ENCODE data around the gene RAB3GAP1. TPM values are rescaled to one million over a fixed set of nuclear protein-coding genes. Genes with fewer than 3 reads are reported as not detected.
"Not testable (repeated sequence)": the region's sequence is repeated elsewhere in the genome, so short reads cannot be mapped to it uniquely, and the experiment has no call there.

Gene RAB3GAP1
- total RNA-seq (2014; rRNA removed; shearing (Covaris generic)): 32.7 and 36.2 TPM in 2 replicates
- 17.8 and 25.8 TPM in 2 replicates for polyA plus RNA-seq (2015; cell fraction: cytosol; rRNA removed)
- 31.9 and 34.1 TPM in 2 replicates for polyA plus RNA-seq (2015; cell fraction: nucleus; rRNA removed)

DNA sequence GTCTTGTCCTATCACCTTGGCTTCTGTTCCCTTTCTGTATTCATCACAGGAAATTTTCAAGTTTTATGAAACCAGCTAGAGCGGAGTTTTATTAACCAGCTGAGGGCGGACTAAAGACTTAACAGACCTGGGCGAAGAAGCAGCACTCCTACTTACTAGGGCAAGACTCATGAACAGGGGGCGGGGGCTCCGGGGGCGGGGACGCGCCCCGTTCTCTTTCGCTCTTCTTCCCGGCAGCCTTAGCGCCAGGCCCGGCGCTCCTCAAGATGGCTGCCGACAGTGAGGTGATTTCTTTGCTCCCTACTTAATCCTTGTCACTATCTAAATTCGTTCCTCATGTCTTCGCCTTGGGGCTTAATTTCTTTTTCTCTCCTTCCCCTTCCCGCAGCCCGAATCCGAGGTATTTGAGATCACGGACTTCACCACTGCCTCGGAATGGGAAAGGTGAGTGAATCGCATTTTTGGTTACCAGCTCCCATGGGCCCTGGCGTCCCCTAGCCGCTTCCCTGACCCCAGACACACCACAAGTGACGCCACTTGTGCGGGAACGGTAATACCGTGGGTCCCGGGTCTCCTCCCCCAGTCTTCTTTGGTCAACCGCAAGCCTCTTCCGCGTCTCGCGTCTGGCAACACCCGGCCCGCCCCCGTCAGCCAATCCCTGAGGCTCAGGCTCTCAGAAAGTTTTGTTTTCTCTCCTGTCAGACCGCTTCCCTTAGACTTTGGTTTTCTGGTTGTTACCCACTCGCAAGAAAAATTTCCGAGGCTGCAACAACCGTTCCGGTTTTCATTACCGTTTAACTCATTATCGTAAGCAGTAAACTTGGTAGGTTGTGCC lies at the start of gene RAB3GAP1:
RAB3GAP1 (plus strand) TSS at position 251 of the 835 bp plus-strand sequence; CDS start at position 267, 16 bp downstream.
- peak; percentile 77 for DNase-seq (ENCODE audit: low read depth, low spot score)
- in situ Hi-C loops (cut with HindIII; ENCODE audit: low pct_unique_long_range_greater_than_20kb, low sequenced_read_pairs): no loop called here

- in situ Hi-C loops (cut with HindIII; ENCODE audit: low pct_unique_long_range_greater_than_20kb, low sequenced_read_pairs): no loop called here
- no peak for DNase-seq (ENCODE audit: low read depth, low spot score)
Observed at GRCh38 chr2:135002836-135003235, 49.3 kb upstream of the RAB3GAP1 start.

DNA sequence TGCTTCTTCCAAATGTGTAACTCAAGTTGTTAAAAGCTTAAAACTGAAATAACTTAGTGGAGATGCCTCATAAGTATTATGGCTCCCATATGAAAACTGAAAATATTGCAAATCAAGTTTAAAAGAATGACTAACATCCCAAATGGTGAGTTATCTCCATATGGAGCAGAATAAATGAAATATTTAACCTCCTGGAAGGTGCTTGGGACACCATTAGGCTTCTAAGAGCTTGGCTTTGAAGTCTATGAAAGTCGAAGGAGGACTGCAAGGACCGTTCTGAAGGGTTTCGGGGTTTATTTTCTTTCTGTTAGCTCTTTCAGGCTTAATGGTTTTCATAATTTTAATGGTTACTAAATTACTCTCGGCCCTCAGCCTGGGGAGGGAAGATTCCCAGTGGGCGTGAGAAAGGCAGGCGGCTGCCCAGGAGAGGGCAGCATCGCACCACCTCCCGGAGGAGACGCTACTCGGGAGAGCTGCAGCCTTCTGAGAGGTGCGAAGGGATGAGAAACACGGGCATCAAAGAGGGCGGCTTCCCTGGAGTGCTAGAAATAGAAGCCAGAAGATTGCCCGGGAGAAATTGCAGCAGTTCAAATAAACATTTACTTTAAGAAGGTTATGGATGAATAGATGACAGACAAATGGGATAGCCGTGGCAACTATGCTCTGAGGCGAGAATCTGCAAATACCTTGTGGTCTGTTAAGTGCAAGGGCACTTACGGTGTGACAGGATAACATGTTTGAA lies 47.9 kb upstream of the RAB3GAP1 start:
- peak; percentile 70 for DNase-seq (ENCODE audit: low read depth, low spot score)
- in situ Hi-C loops (cut with HindIII; ENCODE audit: low pct_unique_long_range_greater_than_20kb, low sequenced_read_pairs): no loop called here

GRCh38 chr2:135005753-135006152 lies 46.3 kb upstream of the RAB3GAP1 start:
- DNase-seq (ENCODE audit: low read depth, low spot score): no peak
- in situ Hi-C loops (cut with HindIII; ENCODE audit: low pct_unique_long_range_greater_than_20kb, low sequenced_read_pairs): no loop called here

- DNase-seq (ENCODE audit: low read depth, low spot score): no peak
- in situ Hi-C loops (cut with HindIII; ENCODE audit: low pct_unique_long_range_greater_than_20kb, low sequenced_read_pairs): no loop called here
Observed at GRCh38 chr2:135009339-135009738, 42.8 kb upstream of the RAB3GAP1 start.

DNA sequence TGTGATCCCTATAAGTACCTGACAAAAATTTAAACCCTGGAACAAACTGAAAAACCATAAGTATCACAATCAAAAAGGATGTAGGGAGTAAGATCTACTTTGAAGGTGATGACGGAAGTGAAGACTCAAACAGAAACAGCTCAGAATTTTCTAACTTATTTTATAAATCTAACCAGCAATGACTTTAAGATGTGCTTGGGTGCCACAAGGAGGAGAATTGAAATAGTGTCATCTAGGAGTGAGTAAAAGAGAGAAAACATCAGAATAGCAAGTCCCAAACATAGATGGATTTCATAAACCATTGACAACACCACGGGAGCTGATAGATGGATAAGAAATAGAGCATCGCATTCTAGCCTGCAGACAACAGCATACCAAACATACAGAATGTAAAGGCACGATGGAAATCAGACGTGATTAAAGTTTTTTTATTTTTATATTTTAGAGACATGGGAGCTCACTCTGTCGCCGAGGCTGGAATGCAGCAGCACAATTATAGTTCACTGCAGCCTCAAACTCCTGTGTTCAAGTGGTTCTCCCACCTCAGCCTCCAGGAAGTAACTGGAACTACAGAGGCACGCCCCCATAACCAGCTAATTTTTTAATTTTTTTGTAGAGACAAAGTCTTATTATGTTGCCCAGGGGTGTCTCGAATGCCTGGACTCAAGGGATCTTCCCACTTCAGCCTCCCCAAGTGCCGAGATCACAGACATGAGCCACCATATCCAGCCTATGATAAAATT lies 41.7 kb upstream of the RAB3GAP1 start:
- in situ Hi-C loops (cut with HindIII; ENCODE audit: low pct_unique_long_range_greater_than_20kb, low sequenced_read_pairs): no loop called here
- DNase-seq (ENCODE audit: low read depth, low spot score): no peak

DNA sequence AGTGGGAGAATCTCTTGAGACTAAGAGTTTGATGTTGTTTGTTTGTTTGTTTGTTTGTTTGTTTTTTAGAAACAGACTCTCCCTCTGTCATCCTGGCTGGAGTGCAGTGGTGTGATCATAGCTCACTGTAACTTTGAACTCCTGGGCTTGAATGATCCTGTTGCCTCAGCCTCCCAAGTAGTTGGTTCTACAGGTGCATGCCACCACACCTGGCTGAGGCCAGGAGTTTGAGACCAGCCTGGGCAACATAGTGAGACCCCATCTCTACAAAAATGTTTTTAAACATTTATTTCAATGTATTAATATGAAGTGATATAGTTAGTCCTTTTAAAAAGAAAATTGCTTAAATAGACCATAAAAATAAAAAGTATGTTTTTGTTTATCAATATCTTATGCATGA lies 40.5 kb upstream of the RAB3GAP1 start:
- in situ Hi-C loops (cut with HindIII; ENCODE audit: low pct_unique_long_range_greater_than_20kb, low sequenced_read_pairs): no loop called here
- no peak for DNase-seq (ENCODE audit: low read depth, low spot score)

- no peak for DNase-seq (ENCODE audit: low read depth, low spot score)
- in situ Hi-C loops (cut with HindIII; ENCODE audit: low pct_unique_long_range_greater_than_20kb, low sequenced_read_pairs): no loop called here
Observed at GRCh38 chr2:135021618-135022017, 30.5 kb upstream of the RAB3GAP1 start.

GRCh38 chr2:135022952-135023880 lies 28.9 kb upstream of the RAB3GAP1 start:
- no peak for DNase-seq (ENCODE audit: low read depth, low spot score)
- in situ Hi-C loops (cut with HindIII; ENCODE audit: low pct_unique_long_range_greater_than_20kb, low sequenced_read_pairs): no loop called here

GRCh38 chr2:135023886-135024485 lies 28.1 kb upstream of the RAB3GAP1 start:
- in situ Hi-C loops (cut with HindIII; ENCODE audit: low pct_unique_long_range_greater_than_20kb, low sequenced_read_pairs): no loop called here
- no peak for DNase-seq (ENCODE audit: low read depth, low spot score)

- DNase-seq (ENCODE audit: low read depth, low spot score): no peak
- in situ Hi-C loops (cut with HindIII; ENCODE audit: low pct_unique_long_range_greater_than_20kb, low sequenced_read_pairs): no loop called here
Observed at GRCh38 chr2:135029481-135030134, 22.5 kb upstream of the RAB3GAP1 start.

GRCh38 chr2:135030826-135031225 lies 21.3 kb upstream of the RAB3GAP1 start:
- in situ Hi-C loops (cut with HindIII; ENCODE audit: low pct_unique_long_range_greater_than_20kb, low sequenced_read_pairs): no loop called here
- no peak for DNase-seq (ENCODE audit: low read depth, low spot score)

DNA sequence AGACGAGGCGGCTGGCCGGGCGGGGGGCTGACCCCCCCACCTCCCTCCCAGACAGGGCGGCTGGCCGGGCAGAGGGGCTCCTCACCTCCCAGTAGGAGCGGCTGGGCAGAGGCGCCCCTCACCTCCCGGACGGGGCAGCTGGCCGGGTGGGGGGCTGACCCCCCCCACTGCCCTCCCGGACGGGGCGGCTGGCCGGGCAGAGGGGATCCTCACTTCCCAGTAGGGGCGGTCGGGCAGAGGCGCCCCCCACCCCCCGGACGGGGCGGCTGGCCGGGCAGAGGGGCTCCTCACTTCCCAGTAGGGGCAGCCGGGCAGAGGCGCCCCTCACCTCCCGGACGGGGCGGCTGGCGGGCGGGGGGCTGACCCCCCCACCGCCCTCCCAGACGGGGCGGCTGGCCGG lies 18.9 kb upstream of the RAB3GAP1 start:
- DNase-seq (ENCODE audit: low read depth, low spot score); in situ Hi-C loops (cut with HindIII; ENCODE audit: low pct_unique_long_range_greater_than_20kb, low sequenced_read_pairs): not testable (repeated sequence)

DNA sequence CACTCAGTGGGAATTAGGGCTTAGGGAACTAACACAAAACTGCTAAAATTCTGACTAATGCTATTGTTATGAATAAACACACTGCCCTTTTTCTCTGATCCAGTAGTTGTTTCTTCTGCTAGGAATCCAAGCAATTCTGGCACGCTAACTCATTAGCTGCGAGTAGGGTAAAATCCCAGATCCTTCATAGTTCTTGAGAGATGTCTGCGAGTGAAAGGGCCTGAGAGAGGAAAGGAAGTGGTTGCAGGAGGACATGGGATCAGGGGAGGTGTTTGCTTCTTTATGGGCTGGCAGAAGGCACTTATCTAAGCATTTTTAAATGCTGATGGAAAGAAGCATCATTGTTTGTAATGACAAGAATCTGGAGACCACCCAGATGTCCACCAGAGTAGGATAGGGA lies 14.3 kb upstream of the RAB3GAP1 start:
- in situ Hi-C loops (cut with HindIII; ENCODE audit: low pct_unique_long_range_greater_than_20kb, low sequenced_read_pairs): no loop called here
- DNase-seq (ENCODE audit: low read depth, low spot score): no peak

DNA sequence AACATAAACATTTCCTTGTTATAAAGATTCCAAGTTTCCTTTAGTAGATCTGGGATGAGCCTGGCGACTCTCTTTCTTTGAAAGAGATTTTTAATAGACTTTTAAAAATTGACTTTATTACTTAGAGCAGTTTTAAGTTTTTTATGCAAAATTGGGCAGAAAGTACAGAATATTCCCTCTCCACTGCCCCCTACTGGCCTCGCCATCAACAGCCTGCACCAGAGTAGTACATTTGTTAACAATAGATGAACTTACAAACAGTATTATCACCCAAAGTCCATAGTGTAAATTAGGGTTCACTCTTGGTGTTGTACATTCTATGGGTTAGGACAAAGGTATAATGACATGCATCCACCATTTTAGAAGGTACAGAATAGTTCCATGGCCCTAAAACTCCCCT lies 8.7 kb upstream of the RAB3GAP1 start:
- DNase-seq (ENCODE audit: low read depth, low spot score): no peak
- in situ Hi-C loops (cut with HindIII; ENCODE audit: low pct_unique_long_range_greater_than_20kb, low sequenced_read_pairs): no loop called here

DNA sequence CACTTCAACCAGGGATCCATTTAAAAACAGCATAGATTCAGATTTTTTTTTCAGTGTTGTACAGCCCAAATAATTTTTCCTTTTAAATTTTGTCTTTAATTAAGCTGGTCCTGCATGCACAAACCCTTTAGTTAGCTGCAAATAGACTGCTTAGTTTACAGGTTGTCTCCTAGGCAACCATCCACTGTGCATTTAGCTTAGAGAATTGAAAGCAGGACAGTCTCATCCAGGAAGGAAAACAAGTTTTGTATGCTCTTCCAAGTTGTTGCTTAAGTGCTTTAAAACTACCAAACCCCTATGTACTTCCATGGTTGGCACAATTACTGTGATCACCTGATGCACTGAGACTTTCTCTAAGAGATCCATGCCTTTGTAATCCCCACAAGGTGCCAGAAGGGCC lies 4.8 kb upstream of the RAB3GAP1 start, which contains the start of gene MAP3K19:
MAP3K19 (minus strand) TSS at position 148 of the 400 bp plus-strand sequence. CDS start 22,800 bp downstream, outside the sequence.
- in situ Hi-C loops (cut with HindIII; ENCODE audit: low pct_unique_long_range_greater_than_20kb, low sequenced_read_pairs): no loop called here
- no peak for DNase-seq (ENCODE audit: low read depth, low spot score)

Measured in SK-MEL-5 (cell line).